RPMI8226 (cell line): ENCODE results near the gene LMAN2.
"Not testable (repeated sequence)": the region's sequence is repeated elsewhere in the genome, so short reads cannot be mapped to it uniquely, and the experiment has no call there.

Source experiments
- DNase-seq: peaks from one replicate; pipeline ENCODE4 v3.0.0-alpha.2; 2015

LMAN2 gene

GRCh38 chr5:177378884-177379883 is 27.7 kb upstream of the LMAN2 start:
- DNase-seq: no peak

DNA sequence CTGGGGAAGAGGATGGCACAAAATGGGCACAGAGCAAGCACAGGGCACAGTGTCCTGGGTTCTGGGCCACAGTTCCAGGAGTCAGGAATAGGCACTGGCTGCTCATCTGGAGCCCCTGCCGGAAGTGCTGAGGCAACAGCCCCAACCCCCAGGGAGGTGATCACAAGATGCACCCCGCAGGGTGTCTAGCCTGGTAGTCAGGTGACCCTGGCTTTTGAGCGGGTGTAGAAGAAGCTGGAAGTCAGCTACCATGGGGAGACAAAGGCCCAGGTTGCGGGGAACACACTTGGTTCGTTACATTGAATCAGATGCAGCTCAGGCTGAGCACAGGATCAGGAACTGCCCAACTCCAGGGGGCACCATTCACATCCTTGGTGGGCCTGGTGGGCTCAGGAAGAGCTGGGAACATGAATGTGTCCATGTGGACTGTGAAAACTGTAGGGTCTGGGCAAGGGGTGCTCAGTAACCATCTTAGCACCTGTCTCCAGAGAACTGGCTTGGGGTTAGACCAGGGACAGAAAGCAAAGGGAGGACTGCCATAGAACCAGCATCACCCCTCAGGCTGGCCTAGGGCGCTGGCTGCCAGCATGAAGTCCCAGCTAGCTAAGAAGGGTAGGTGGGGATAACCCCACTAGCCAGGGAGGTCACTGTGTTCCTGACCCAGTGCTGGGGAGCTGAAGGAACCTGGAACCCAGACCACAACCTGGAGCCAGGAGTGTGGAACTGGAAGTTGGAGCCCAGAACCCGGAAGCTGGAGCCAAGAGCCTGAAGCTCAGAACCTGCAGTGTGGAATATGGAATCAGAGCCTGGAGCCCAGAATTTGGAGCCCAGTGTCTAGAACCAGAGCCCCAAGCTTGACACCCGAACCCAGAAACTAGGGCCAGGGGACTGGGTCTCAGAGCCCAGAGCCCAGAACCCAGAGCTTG is 26.6 kb upstream of the LMAN2 start:
- DNase-seq: no peak

GRCh38 chr5:177376107-177376506 is 24.6 kb upstream of the LMAN2 start:
- DNase-seq: no peak

DNA sequence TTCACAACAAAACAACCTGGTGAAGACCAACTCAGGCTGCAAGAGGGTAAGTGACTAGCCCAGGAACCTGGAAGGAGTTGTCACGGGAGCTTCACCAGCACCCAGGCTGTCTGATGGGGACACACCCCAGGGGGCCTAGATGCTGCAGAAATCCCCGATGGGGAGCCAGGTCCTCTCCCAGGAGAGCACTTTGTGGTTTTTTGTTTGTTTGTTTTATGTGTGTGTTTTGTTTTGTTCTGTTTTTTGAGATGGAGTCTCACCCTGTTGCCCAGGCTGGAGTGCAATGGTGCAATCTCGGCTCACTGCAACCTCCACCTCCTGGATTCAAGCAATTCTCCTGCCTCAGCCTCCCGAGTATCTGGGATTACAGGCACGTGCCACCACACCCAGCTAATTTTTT is 24.0 kb upstream of the LMAN2 start:
- not testable (repeated sequence) for DNase-seq

DNA sequence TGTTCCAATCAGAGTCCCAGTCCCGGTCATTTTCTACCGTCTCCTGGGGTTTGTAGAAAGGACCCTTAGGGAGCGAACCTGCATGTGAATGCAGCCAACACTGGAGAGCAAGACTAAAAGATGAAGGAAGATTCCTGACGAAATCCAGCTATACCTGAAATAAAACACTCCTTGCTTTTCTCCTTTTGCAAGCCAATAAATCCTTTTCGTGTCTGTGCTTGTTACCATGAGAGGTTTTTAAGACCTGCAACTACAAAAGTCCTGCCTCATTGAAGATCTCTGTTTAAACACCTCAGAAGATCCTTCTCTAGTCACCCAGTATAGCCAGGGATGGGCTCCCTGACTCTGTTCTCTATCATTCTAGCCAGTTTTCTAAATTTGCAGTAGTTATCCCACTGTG is 22.7 kb upstream of the LMAN2 start:
- DNase-seq: no peak

DNA sequence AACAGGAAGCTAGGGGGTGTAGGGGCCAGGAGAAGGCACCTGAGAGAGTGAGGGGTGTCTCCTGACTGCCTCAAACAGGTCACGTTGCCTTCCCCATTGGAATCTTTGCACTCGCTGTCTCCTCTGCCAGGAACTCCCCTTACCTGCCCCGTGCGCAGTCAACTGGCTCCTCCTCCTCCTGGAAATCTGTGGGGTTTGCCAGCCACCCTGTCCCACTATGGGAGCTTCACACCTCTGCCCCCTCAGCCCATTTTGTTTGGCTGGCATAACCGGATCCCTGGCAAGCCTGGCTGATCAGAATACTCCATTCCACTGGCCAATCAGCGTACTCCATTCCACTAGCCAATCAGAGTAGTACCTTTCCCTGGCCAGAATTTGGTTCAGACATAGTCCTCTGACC is 22.3 kb upstream of the LMAN2 start:
- DNase-seq: no peak

DNA sequence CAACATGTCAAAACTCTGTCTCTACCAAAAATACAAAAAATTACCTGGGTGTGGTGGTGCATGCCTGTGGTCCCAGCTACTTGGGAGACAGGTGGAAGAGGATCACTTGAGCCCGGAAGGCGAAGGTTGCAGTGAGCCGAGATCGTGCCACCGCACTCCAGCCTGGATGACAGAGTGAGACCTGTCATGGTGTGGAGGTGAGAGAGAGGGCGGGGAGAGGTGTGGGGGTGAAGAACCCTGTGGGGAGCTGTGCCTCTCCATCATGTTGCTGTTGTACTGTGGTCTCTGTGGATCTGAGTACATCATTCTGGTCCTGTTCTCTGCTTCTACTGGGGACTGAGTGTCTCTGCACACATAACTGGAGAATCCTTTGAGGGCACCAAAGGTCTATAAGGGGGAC is 21.4 kb upstream of the LMAN2 start:
- DNase-seq: no peak

DNA sequence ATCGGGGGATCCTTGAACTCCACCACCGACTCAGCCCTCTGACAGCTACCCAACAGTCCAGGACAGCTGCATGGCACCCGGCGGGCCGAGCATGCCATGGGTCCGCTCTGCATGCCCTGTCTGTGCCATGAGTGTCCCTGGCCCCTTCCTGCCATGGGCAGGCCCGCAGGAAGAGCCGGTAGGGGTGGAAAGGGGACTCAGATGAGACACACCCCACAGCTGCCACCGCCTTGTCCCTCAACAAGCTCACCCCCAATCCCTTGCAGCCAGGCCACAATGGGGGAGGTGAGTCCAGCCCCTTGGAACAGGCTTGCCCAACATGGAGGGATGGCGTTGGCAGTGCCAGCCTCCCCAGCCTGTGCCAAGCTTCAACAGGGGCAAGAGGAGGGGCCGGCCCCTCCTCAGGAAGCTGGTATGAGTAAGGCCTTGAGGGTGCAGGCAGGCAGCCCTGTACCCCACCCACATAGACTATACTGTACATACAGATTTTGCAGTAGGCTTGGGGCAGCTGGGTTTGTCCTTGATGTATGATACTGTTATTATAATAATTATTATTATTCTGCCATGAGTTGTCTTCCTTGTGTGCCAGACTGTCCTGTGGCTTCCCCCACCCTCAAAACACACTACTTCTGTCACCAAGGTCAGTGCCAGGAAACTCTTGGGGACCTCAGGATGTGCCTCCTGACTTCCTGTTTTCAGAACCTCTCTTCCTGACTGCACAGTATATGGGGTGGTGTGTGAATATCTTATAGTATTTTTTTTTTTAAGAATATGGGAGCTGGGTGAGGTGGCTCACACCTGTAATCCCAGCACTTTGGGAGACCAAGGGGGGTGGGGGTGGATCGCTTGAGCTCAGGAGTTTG is 20.8 kb upstream of the LMAN2 start:
- no peak for DNase-seq

- no peak for DNase-seq
Observed at GRCh38 chr5:177371120-177372033, 19.9 kb upstream of the LMAN2 start.

DNA sequence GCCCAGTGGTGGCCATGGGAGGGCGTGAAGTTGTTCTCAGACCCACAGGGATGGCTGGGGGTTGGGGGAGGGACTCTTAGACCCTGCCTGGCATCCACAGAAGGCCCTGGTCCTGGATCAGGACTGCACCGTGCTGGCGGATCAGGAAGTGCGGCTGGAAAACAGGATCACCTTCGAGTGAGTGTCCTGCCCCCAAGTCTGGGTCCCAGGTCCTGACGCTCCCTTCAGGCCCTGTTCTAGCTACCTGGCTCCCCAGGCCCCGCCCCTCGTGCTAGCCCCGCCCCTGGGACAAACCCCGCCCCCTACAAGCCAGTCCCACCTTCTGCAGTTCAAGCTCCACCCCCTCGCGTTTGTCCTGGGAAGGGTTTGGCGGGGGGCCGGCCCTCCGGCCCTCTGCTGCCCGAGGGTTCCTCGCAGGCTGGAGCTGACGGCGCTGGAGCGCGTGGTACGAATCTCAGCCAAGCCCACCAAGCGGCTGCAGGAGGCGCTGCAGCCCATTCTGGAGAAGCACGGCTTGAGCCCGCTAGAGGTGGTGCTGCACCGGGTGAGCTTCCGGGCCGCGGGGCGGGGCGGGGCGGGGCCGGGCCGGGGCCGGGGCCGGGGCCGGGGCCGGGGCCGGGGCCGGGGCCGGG is 19.1 kb upstream of the LMAN2 start:
- DNase-seq: no peak

DNA sequence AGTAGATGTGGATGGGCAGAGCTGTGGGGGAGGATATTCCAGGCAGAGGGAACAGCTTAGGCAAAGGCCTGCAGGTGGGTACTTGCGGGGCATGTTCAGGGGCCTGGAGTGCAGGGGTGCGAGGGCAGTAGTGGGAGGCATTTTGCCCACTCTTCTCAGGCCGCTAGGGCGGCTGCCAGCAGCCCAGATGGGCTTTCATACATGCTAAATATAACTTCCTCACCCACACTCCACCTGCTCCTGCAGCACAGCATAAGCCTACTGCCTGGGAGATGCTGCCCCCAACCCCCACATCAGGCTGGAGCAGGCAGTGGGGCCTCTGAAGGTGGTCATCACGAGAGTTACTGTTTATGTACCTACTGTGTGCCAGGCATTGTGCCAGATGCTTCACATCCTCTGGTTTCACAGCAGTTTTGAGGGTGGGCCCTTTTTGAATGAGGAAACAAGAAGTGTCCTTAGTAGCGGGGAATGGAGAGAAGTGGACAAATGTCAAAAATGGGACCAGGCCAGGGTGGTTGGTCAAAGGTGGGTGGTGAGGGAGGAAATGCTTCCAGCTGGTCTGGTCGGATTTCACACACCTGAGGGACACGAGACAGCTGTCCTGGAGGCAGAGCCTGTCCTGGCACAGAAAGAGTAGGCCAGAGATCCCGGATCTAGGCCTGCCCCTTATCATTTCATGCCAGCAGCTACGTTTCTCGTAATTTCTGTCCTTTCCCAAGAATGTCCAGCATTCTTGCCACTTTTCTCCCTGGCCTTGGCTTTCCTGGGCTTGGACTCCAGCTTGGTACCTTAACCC is 18.4 kb upstream of the LMAN2 start:
- DNase-seq: peak; percentile 53

GRCh38 chr5:177368869-177369644 is 17.6 kb upstream of the LMAN2 start:
- DNase-seq: peak; percentile 54

DNA sequence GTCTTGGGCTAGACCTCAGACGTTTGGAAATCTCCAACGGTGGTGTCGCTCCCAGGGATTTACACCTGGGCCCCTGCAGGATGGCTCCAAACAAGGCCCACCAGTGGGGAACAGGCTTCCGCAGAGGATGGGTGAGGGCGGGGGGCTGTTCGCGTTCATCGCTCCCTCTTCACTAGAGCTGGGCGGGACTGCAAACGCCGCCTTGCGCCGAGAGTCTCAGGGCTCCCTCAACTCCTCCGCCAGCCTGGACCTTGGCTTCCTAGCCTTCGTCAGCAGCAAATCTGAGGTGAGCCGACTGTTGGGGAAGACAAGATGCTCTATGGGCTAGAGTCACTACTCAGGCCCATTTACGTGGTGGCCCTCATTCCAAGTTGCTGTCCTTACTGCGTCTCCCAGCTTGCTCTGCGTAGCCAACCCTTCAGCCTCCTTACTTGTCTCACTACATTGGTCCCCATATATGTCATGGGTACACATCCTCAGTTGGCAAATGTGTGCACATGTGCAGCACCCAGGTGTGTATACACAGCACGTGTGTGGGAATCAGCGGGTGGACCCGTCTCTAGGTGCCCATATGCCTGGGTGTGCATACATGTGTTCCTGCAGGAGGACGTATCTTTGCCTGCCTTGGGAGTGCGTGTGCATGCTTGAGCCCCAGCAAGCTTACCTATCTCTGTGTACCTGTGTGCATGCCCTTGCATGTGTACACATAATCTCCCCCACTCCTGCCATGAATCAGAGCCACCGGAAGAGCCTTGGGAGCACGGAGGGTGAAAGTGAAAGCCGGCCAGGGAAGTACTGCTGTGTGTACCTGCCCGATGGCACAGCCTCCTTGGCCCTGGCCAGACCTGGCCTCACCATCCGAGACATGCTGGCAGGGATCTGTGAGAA is 16.8 kb upstream of the LMAN2 start:
- DNase-seq: no peak

DNA sequence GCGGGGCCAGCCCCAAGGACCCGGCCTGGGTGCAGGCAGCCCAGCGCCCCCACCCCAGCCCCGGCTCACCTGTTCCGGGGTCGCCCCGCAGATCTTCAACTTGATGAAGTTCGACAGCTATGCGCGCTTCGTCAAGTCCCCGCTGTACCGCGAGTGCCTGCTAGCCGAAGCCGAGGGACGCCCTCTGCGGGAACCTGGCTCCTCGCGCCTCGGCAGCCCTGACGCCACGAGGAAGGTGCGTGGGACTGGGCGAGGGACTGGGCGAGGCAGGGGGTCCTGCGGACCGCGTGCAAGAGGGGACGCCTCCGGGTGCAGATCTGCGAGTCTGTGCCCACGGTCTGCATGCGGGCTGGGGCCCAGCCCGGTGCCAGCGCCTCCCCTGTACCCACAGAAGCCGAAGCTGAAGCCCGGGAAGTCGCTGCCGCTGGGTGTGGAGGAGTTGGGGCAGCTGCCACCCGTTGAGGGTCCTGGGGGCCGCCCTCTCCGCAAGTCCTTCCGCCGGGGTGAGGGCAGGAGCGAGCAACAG is 15.9 kb upstream of the LMAN2 start:
- DNase-seq: no peak

GRCh38 chr5:177366528-177367322 is 15.3 kb upstream of the LMAN2 start:
- DNase-seq: no peak

GRCh38 chr5:177365845-177366527 is 14.5 kb upstream of the LMAN2 start:
- no peak for DNase-seq
